ENCODE data around the gene DPF3. TPM values are rescaled to one million over a fixed set of nuclear protein-coding genes. Genes with fewer than 3 reads are reported as not detected.

DPF3 gene
- polyA plus RNA-seq, 1 experiment = 3.6 TPM

DNA sequence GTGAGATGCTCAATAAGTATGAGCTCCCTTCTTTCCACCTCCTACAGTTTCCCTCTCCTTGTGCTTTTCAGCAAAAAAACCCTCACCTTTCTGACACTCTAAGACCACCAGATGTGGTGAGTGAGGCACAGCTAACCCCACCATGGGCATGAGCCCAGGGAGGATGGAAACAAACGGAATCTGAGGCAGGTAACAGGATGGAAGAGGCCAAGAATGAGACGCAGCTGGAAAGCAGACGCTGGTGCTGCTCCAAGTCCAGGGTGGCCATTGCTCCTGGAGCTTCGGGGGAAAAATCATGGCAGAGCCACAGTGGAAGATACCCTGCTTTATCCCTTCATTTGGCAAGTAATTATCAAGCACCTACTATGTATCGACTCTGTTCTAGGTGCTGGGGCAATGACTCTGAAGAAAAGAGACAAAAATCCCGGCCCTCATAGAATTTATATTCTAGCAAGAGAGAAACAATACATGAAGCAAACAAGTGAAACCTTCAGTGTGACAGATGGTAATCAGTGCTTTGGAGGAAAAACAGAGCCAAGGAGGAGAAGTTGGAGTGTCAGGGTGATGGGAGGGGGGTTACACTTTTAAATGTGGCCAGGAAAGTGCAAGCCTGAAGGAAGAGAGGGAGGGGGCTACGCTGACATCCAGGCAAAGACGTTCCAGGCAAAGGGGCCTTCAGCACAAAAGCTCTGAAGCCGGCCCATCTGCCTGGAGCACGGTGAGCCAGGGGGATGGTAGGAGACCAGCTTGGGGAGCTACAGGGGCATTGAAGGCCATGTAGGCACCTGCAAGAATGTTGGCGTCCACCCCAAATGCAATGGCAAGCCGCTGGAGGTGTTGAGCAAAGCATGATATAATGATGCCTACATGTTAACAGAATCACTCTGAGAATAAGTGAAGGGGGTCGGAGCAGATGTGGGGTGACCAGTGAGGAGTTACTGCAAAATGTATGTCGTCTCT lies 154.2 kb downstream of the DPF3 start:
- no peak for DNase-seq (ENCODE audit: low read depth)
- H3K27me3 ChIP-seq (ENCODE audit: control insufficient read depth, insufficient read depth, low read length) = no peaks in the 10 kb centered on the region
- 0 out of 2 replicates have a peak, but pooled peaks cover 1% of the 10 kb centered on the region for H3K36me3 ChIP-seq (ENCODE audit: control insufficient read depth, insufficient read depth, low read length)
- TF ChIP-seq CTCF (IDR thresholded peaks at IDR 0.05; ENCODE audit: insufficient read depth, low read depth, low read length) = no peak
- CTCF ChIA-PET = interaction anchor here (0.7 to 4.0 kb wide), 4 partner anchors 13 to 169 kb away, joined by 3 to 12 read pairs (median 4); no protein-coding TSS in a partner anchor
- POLR2A ChIA-PET = no interaction called here
- no peak overlapping the region for H3K4me3 ChIP-seq (ENCODE audit: low read depth, low read length)

DNA sequence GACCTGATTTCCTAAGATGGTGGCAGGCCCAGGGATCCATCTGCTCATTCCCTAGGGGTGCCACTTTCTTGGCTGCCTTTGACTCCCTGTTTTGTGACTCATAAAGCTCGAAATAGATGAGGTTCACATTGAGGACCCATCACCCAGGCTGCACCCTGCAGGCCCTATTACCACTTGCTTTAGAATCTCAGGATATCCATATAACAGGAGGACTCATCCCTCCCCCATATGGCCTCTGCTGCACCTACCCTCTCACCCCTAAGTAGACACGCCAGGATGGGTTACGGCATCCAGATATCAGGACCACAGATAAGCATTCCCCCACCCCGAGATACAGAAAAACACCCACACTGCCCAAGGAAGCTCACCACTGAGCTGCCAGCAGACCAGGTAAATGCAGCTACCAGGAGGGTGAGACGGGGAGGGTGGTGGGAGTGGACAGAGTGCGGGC lies 155.7 kb downstream of the DPF3 start:
- POLR2A ChIA-PET = no interaction called here
- CTCF ChIA-PET = interaction anchor here (1.0 to 4.0 kb wide), 3 partner anchors 18 to 167 kb away, joined by 3 to 12 read pairs (median 3); partner anchors contain the start of gene DPF3
- Histone ChIP-seq H3K36me3 (ENCODE audit: control insufficient read depth, insufficient read depth, low read length) (0 out of 2 replicates have a peak, but pooled peaks cover 1% of the 10 kb centered on the region), H3K27me3 (ENCODE audit: control insufficient read depth, insufficient read depth, low read length) (no peaks in the 10 kb centered on the region), H3K4me3 (ENCODE audit: low read depth, low read length) (no peak overlapping the region)
- no peak for TF ChIP-seq CTCF (IDR thresholded peaks at IDR 0.05; ENCODE audit: insufficient read depth, low read depth, low read length)
- no peak for DNase-seq (ENCODE audit: low read depth)

GRCh38 chr14:72737560-72737943 lies 156.3 kb downstream of the DPF3 start:
- CTCF ChIA-PET = interaction anchor here (0.6 to 4.0 kb wide), 9 partner anchors 8 to 734 kb away, joined by 3 to 12 read pairs (median 3); partner anchors contain the start of gene DPF3
- DNase-seq (ENCODE audit: low read depth) = no peak
- no peak for TF ChIP-seq CTCF (IDR thresholded peaks at IDR 0.05; ENCODE audit: insufficient read depth, low read depth, low read length)
- no peaks in the 10 kb centered on the region for H3K27me3 ChIP-seq (ENCODE audit: control insufficient read depth, insufficient read depth, low read length)
- H3K36me3 ChIP-seq (ENCODE audit: control insufficient read depth, insufficient read depth, low read length) = no peaks in the 10 kb centered on the region
- H3K4me3 ChIP-seq (ENCODE audit: low read depth, low read length) = no peak overlapping the region
- POLR2A ChIA-PET = interaction anchor here (0.7 kb wide), 1 partner anchor 50 kb away, joined by 3 read pairs; no protein-coding TSS in a partner anchor

- DNase-seq (ENCODE audit: low read depth) = peak; percentile 19
- Histone ChIP-seq H3K36me3 (ENCODE audit: control insufficient read depth, insufficient read depth, low read length) (no peaks in the 10 kb centered on the region), H3K27me3 (ENCODE audit: control insufficient read depth, insufficient read depth, low read length) (no peaks in the 10 kb centered on the region), H3K4me3 (ENCODE audit: low read depth, low read length) (no peak overlapping the region)
- no peak for TF ChIP-seq CTCF (IDR thresholded peaks at IDR 0.05; ENCODE audit: insufficient read depth, low read depth, low read length)
- ChIA-PET POLR2A (interaction anchor here (0.7 to 1.0 kb wide), 2 partner anchors 9 to 51 kb away, joined by 3 to 4 read pairs; no protein-coding TSS in a partner anchor), CTCF (interaction anchor here (0.6 to 4.0 kb wide), 9 partner anchors 9 to 735 kb away, joined by 3 to 12 read pairs (median 3); partner anchors contain the start of gene DPF3)
Observed at GRCh38 chr14:72736786-72737559, 156.9 kb downstream of the DPF3 start.
